C4-2B (cell line): ENCODE data around the gene FBN3.

ENCODE experiments used
- ZFX ChIP-seq: fragments of 450-650 bp; IDR thresholded peaks from 2 replicates; pipeline ENCODE4 v1.6.1; 2017
- TF ChIP-seq, protein P1 (sequence below): fragments of 450-650 bp; conservative IDR thresholded peaks from 2 replicates; pipeline ENCODE4 v1.5.1; 2017; ENCODE audit warnings: mild to moderate bottlenecking

DNA sequence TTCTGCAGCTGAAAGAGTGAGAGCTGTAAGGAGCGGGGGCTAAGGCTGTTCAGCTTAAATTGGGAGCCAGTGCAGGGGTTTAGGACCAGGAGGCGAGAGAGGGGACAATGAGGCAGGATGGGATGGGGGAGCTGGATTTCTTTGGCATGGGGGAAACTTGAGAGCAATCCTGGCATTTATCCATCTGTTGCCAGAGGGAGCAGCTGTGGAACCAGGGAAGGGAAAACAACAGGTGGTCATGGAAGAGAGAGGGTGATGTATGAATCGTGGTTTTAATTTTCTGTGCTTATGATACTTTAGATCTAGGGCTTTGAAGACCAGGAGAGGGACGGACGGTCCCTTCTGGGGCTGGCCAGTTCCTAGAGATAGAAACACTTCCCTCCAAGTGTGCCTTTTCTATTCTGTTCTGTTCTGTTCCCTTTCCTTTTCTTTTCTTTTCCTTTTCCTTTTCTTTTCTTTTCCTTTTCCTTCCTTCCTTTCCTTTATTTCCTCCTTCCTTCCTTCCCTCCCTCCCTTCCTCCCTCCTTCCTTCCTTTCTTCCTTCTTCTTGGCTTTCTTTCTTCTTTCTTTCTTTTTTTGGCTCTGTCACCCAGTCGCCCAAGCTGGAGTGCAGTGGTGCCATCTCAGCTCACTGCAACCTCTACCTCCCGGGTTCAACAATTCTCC is 112.8 kb downstream of the FBN3 start:
- TF ChIP-seq, protein P1, sequence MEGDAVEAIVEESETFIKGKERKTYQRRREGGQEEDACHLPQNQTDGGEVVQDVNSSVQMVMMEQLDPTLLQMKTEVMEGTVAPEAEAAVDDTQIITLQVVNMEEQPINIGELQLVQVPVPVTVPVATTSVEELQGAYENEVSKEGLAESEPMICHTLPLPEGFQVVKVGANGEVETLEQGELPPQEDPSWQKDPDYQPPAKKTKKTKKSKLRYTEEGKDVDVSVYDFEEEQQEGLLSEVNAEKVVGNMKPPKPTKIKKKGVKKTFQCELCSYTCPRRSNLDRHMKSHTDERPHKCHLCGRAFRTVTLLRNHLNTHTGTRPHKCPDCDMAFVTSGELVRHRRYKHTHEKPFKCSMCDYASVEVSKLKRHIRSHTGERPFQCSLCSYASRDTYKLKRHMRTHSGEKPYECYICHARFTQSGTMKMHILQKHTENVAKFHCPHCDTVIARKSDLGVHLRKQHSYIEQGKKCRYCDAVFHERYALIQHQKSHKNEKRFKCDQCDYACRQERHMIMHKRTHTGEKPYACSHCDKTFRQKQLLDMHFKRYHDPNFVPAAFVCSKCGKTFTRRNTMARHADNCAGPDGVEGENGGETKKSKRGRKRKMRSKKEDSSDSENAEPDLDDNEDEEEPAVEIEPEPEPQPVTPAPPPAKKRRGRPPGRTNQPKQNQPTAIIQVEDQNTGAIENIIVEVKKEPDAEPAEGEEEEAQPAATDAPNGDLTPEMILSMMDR, result no peak
- TF ChIP-seq ZFX, result no peak
